K562 (cell line): ENCODE results near the gene RPS6KA4. TPM values are rescaled to one million over a fixed set of nuclear protein-coding genes. Genes with fewer than 3 reads are reported as not detected.

Experiments used
- BCOR ChIP-seq: fragments of 450-650 bp; IDR thresholded peaks from 2 replicates; pipeline ENCODE4 v1.6.1; 2016
- CBX3 ChIP-seq, 2 experiments: IDR thresholded peaks; 1 replicate in 1 of 2; 2 replicates in 1 of 2; pipeline ENCODE4 v1.6.1; 2012; ENCODE audit warnings: inconsistent platforms in 2 of 2, low read length in 2 of 2, borderline replicate concordance in 1 of 2, control low read depth in 1 of 2
- COPS2 ChIP-seq: fragments of 450-650 bp; conservative IDR thresholded peaks from 2 replicates; pipeline ENCODE4 v1.6.1; 2016; ENCODE audit warnings: mild to moderate bottlenecking, moderate library complexity
- EWSR1 ChIP-seq: fragments of 450-650 bp; IDR thresholded peaks from 2 replicates; pipeline ENCODE4 v1.6.1; 2018; ENCODE audit warnings: borderline replicate concordance, mild to moderate bottlenecking, low read depth, moderate library complexity; ENCODE audit not compliant: partially characterized antibody
- KAT8 ChIP-seq: fragments of 450-650 bp; IDR thresholded peaks from 2 replicates; pipeline ENCODE4 v1.6.1; 2016; ENCODE audit warnings: low read depth, mild to moderate bottlenecking
- MAZ ChIP-seq, 2 experiments: fragments of 450-650 bp in 1 of 2; sonication (generic) in 1 of 2; formaldehyde crosslinking; IDR thresholded peaks in 1 of 2; conservative IDR thresholded peaks in 1 of 2; 2 replicates each; pipeline versions ENCODE4 v1.4.0 to v1.5.0; 2020; ENCODE audit warnings: mild to moderate bottlenecking in 1 of 2, missing genetic modification reagents in 1 of 2
- NCOA6 ChIP-seq: fragments of 450-650 bp; IDR thresholded peaks from 2 replicates; pipeline ENCODE4 v1.6.1; 2017; ENCODE audit warnings: mild to moderate bottlenecking
- NFXL1 ChIP-seq: fragments of 450-650 bp; formaldehyde crosslinking; IDR thresholded peaks from 2 replicates; pipeline ENCODE4 v1.4.0; 2021; ENCODE audit warnings: mild to moderate bottlenecking
- NR2C2 ChIP-seq, 2 experiments: fragments of 200-800 bp in 1 of 2; sonication (Bioruptor generic) in 1 of 2; sonication (generic) in 1 of 2; formaldehyde crosslinking in 1 of 2; IDR thresholded peaks; 2 replicates each; pipeline versions ENCODE4 v1.6.1 to v1.8.0; 2016 to 2022; ENCODE audit warnings: mild to moderate bottlenecking in 1 of 2, missing compliant biosample characterization in 1 of 2, missing genetic modification characterization in 1 of 2, missing genetic modification reagents in 1 of 2
- SMAD4 ChIP-seq: fragments of 250-450 bp; sonication (Bioruptor Pico); conservative IDR thresholded peaks from 2 replicates; pipeline ENCODE4 v1.8.0; 2021; ENCODE audit warnings: inconsistent platforms, mild to moderate bottlenecking, moderate library complexity
- TRIM24 ChIP-seq, 2 experiments: fragments of 450-650 bp; IDR thresholded peaks; 2 replicates each; pipeline ENCODE4 v1.6.1; 2016
- ZNF239 ChIP-seq: fragments of 250-450 bp; sonication (Bioruptor Pico); IDR thresholded peaks from 2 replicates; pipeline ENCODE4 v1.4.0; 2020; ENCODE audit warnings: mild to moderate bottlenecking
- ZNF77 ChIP-seq: fragments of 250-450 bp; sonication (Bioruptor Pico); IDR thresholded peaks from 2 replicates; pipeline ENCODE4 v1.5.0; 2020
- ZNF830 ChIP-seq: fragments of 250-450 bp; sonication (Bioruptor Pico); IDR thresholded peaks from 2 replicates; pipeline ENCODE4 v1.5.0; 2021; ENCODE audit warnings: mild to moderate bottlenecking
- polyA plus RNA-seq, 8 experiments: library from polyadenylated mRNA; depleted of rRNA in 4 of 8; stranded (reverse) in 5 of 8; unstranded in 3 of 8; fragments of >200 nt; fragmentation: Nextera tagmentation in 2 of 8; fragmentation: Illumina TruSeq in 1 of 8; extraction: Ambion mirVana in 2 of 8; extraction: Trizol in 1 of 8; gene quantifications; 2 replicates each; pipeline versions ENCODE4 v1.2.1 to v1.2.3, GENCODE V29; 2011 to 2014; ENCODE audit warnings: inconsistent platforms in 1 of 8, missing spikeins in 1 of 8
- total RNA-seq, 7 experiments: library from RNA; depleted of rRNA in 6 of 7; stranded (reverse); fragments of >200 nt in 6 of 7; fragmentation: Illumina TruSeq in 2 of 7; extraction: Trizol in 2 of 7; gene quantifications; 2 replicates each; pipeline versions ENCODE4 v1.2.1 to v1.2.3, GENCODE V29; 2011 to 2021; ENCODE audit warnings: low replicate concordance in 1 of 7
- TF ChIP-seq, protein P1 (sequence below): fragments of 200-800 bp; sonication (Bioruptor generic); IDR thresholded peaks from 2 replicates; pipeline ENCODE4 v1.6.1; 2016; ENCODE audit warnings: missing genetic modification characterization, missing compliant biosample characterization
- TF ChIP-seq, protein P2 (sequence below), 2 experiments: fragments of 450-650 bp in 1 of 2; sonication (generic) in 1 of 2; formaldehyde crosslinking; conservative IDR thresholded peaks; 2 replicates each; pipeline versions ENCODE4 v1.4.0 to v1.8.1; 2020 to 2022; ENCODE audit warnings: mild to moderate bottlenecking in 1 of 2, missing genetic modification reagents in 1 of 2
- TF ChIP-seq, protein P3 (sequence below): IDR thresholded peaks from 2 replicates; pipeline ENCODE4 v1.6.1; 2011; ENCODE audit warnings: borderline replicate concordance, low read depth, mild to moderate bottlenecking, moderate library complexity, low read length; ENCODE audit not compliant: insufficient read depth, poor library complexity, severe bottlenecking
- TF ChIP-seq, protein P4 (sequence below): sonication (generic); IDR thresholded peaks from 2 replicates; pipeline ENCODE4 v1.6.1; 2016
- TF ChIP-seq, protein P5 (sequence below): fragments of 250-450 bp; sonication (Bioruptor Pico); IDR thresholded peaks from 2 replicates; pipeline ENCODE4 v1.5.1; 2021; ENCODE audit warnings: mild to moderate bottlenecking

RPS6KA4 gene
- total and polyA plus RNA-seq, 9 of the 15 experiments (the other 6 are each of a cell fraction or from before 2014, with no cell fraction given), result 0.15 to 23.8 (median 9.8) TPM

DNA sequence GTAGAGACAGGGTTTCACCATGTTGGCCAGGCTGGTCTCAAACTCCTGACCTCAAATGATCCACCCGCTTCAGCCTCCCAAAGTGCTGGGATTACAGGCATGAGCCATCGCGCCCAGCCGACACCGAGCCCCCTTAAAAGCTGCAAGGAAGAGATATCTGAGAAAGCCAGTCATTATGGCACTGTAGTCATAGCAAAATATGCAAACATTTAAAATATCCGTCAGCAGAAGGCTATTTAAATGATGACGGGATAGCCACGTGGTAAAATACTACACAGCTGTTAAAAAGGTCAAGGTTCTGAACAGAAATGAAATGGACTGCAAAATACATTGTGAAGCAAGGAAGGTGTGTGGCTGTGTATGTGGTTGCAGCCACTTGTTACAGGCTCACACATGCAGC is 25.4 kb upstream of the RPS6KA4 start (continued):
- TF ChIP-seq, protein P1, sequence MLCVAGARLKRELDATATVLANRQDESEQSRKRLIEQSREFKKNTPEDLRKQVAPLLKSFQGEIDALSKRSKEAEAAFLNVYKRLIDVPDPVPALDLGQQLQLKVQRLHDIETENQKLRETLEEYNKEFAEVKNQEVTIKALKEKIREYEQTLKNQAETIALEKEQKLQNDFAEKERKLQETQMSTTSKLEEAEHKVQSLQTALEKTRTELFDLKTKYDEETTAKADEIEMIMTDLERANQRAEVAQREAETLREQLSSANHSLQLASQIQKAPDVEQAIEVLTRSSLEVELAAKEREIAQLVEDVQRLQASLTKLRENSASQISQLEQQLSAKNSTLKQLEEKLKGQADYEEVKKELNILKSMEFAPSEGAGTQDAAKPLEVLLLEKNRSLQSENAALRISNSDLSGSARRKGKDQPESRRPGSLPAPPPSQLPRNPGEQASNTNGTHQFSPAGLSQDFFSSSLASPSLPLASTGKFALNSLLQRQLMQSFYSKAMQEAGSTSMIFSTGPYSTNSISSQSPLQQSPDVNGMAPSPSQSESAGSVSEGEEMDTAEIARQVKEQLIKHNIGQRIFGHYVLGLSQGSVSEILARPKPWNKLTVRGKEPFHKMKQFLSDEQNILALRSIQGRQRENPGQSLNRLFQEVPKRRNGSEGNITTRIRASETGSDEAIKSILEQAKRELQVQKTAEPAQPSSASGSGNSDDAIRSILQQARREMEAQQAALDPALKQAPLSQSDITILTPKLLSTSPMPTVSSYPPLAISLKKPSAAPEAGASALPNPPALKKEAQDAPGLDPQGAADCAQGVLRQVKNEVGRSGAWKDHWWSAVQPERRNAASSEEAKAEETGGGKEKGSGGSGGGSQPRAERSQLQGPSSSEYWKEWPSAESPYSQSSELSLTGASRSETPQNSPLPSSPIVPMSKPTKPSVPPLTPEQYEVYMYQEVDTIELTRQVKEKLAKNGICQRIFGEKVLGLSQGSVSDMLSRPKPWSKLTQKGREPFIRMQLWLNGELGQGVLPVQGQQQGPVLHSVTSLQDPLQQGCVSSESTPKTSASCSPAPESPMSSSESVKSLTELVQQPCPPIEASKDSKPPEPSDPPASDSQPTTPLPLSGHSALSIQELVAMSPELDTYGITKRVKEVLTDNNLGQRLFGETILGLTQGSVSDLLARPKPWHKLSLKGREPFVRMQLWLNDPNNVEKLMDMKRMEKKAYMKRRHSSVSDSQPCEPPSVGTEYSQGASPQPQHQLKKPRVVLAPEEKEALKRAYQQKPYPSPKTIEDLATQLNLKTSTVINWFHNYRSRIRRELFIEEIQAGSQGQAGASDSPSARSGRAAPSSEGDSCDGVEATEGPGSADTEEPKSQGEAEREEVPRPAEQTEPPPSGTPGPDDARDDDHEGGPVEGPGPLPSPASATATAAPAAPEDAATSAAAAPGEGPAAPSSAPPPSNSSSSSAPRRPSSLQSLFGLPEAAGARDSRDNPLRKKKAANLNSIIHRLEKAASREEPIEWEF (CRISPR knock-in tag), result no peak
- TF ChIP-seq, protein P2, sequence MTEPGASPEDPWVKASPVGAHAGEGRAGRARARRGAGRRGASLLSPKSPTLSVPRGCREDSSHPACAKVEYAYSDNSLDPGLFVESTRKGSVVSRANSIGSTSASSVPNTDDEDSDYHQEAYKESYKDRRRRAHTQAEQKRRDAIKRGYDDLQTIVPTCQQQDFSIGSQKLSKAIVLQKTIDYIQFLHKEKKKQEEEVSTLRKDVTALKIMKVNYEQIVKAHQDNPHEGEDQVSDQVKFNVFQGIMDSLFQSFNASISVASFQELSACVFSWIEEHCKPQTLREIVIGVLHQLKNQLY (CRISPR knock-in tag; conservative IDR thresholded peaks at IDR 0.05), result no peak
- TF ChIP-seq ZNF239 (CRISPR knock-in tag) (no peak), KAT8 (no peak), MAZ (CRISPR knock-in tag; conservative IDR thresholded peaks at IDR 0.05 in 1 of 2, IDR thresholded peaks at IDR 0.05 in 1 of 2) (no peak), NCOA6 (no peak), EWSR1 (no peak), NFXL1 (CRISPR knock-in tag) (no peak), BCOR (peak; percentile 51; the same call in 1 of the 2 replicates), SMAD4 (CRISPR knock-in tag) (no peak), CBX3 (IDR thresholded peaks at IDR 0.05; ENCODE audit: borderline replicate concordance in 1 of 2, low read length in 2 of 2) (no peak), ZNF830 (no peak), NR2C2 (CRISPR knock-in tag; IDR thresholded peaks at IDR 0.05) (no peak), NR2C2 (tag; IDR thresholded peaks at IDR 0.05) (no peak), ZNF77 (CRISPR knock-in tag) (no peak), COPS2 (no peak), TRIM24 (IDR thresholded peaks at IDR 0.05) (peak; percentile 18 to 63; a peak in 2 of 4 replicates)
- TF ChIP-seq, protein P3, sequence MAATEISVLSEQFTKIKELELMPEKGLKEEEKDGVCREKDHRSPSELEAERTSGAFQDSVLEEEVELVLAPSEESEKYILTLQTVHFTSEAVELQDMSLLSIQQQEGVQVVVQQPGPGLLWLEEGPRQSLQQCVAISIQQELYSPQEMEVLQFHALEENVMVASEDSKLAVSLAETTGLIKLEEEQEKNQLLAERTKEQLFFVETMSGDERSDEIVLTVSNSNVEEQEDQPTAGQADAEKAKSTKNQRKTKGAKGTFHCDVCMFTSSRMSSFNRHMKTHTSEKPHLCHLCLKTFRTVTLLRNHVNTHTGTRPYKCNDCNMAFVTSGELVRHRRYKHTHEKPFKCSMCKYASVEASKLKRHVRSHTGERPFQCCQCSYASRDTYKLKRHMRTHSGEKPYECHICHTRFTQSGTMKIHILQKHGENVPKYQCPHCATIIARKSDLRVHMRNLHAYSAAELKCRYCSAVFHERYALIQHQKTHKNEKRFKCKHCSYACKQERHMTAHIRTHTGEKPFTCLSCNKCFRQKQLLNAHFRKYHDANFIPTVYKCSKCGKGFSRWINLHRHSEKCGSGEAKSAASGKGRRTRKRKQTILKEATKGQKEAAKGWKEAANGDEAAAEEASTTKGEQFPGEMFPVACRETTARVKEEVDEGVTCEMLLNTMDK, result no peak
- TF ChIP-seq, protein P4, sequence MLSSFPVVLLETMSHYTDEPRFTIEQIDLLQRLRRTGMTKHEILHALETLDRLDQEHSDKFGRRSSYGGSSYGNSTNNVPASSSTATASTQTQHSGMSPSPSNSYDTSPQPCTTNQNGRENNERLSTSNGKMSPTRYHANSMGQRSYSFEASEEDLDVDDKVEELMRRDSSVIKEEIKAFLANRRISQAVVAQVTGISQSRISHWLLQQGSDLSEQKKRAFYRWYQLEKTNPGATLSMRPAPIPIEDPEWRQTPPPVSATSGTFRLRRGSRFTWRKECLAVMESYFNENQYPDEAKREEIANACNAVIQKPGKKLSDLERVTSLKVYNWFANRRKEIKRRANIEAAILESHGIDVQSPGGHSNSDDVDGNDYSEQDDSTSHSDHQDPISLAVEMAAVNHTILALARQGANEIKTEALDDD, result no peak
- TF ChIP-seq, protein P5, sequence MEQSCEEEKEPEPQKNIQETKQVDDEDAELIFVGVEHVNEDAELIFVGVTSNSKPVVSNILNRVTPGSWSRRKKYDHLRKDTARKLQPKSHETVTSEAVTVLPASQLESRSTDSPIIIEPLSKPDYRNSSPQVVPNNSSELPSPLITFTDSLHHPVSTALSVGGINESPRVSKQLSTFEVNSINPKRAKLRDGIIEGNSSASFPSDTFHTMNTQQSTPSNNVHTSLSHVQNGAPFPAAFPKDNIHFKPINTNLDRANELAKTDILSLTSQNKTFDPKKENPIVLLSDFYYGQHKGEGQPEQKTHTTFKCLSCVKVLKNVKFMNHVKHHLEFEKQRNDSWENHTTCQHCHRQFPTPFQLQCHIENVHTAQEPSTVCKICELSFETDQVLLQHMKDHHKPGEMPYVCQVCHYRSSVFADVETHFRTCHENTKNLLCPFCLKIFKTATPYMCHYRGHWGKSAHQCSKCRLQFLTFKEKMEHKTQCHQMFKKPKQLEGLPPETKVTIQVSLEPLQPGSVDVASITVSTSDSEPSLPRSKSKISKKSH (CRISPR knock-in tag), result no peak
